ENCODE measurements around the gene MFF. TPM values are rescaled to one million over a fixed set of nuclear protein-coding genes. Genes with fewer than 3 reads are reported as not detected.

The MFF gene
- total RNA-seq, 2 donors from 2014 or later = 93.1 to 116 TPM

- no peaks in the 10 kb centered on the region for H3K9me3 ChIP-seq
- no peak overlapping the region for H3K27ac ChIP-seq
- DNase-seq (ENCODE audit: low spot score) = no peak
- TF ChIP-seq, protein P1, sequence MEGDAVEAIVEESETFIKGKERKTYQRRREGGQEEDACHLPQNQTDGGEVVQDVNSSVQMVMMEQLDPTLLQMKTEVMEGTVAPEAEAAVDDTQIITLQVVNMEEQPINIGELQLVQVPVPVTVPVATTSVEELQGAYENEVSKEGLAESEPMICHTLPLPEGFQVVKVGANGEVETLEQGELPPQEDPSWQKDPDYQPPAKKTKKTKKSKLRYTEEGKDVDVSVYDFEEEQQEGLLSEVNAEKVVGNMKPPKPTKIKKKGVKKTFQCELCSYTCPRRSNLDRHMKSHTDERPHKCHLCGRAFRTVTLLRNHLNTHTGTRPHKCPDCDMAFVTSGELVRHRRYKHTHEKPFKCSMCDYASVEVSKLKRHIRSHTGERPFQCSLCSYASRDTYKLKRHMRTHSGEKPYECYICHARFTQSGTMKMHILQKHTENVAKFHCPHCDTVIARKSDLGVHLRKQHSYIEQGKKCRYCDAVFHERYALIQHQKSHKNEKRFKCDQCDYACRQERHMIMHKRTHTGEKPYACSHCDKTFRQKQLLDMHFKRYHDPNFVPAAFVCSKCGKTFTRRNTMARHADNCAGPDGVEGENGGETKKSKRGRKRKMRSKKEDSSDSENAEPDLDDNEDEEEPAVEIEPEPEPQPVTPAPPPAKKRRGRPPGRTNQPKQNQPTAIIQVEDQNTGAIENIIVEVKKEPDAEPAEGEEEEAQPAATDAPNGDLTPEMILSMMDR (IDR thresholded peaks at IDR 0.05) = no peak
- no peaks in the 10 kb centered on the region for H3K4me1 ChIP-seq
- H3K27me3 ChIP-seq = no peaks in the 10 kb centered on the region
- H3K4me3 ChIP-seq = no peak overlapping the region
- no peaks in the 10 kb centered on the region for H3K36me3 ChIP-seq
Observed at GRCh38 chr2:227373389-227373788, 48.3 kb downstream of the MFF start.

DNA sequence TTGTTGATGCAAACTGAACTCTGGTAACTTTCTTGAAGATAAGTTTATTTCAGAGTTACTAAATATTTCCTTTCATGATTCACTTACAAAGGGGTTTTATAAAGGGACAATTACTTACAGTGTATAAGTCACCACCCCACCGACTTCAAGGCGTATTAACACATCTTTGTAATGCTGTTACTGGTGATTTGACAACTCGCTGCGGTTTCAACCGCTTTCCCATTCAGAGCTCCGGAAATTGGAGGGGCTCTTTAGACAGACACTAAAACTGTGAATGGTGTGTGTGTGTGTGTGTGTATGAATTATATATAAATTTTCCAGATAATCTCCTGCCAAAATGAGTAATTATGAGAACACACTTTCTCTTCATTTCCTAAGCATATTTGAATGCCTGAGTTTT lies 49.1 kb downstream of the MFF start:
- H3K9me3 ChIP-seq = no peaks in the 10 kb centered on the region
- no peaks in the 10 kb centered on the region for H3K4me1 ChIP-seq
- H3K36me3 ChIP-seq = no peaks in the 10 kb centered on the region
- no peak for DNase-seq (ENCODE audit: low spot score)
- H3K27ac ChIP-seq = no peak overlapping the region
- H3K4me3 ChIP-seq = no peak overlapping the region
- H3K27me3 ChIP-seq = no peaks in the 10 kb centered on the region
- TF ChIP-seq, protein P1 (IDR thresholded peaks at IDR 0.05) = no peak

GRCh38 chr2:227376656-227377396 lies 51.8 kb downstream of the MFF start:
- H3K27ac ChIP-seq = no peak overlapping the region
- H3K4me1 ChIP-seq = no peaks in the 10 kb centered on the region
- H3K4me3 ChIP-seq = no peak overlapping the region
- no peak for DNase-seq (ENCODE audit: low spot score)
- TF ChIP-seq, protein P1 (IDR thresholded peaks at IDR 0.05) = no peak
- no peaks in the 10 kb centered on the region for H3K9me3 ChIP-seq
- H3K36me3 ChIP-seq = no peaks in the 10 kb centered on the region
- H3K27me3 ChIP-seq = no peaks in the 10 kb centered on the region

- Histone ChIP-seq H3K9me3 (no peaks in the 10 kb centered on the region), H3K4me3 (no peak overlapping the region), H3K4me1 (no peaks in the 10 kb centered on the region), H3K27ac (no peak overlapping the region), H3K27me3 (no peaks in the 10 kb centered on the region), H3K36me3 (no peaks in the 10 kb centered on the region)
- no peak for DNase-seq (ENCODE audit: low spot score)
- TF ChIP-seq, protein P1 (IDR thresholded peaks at IDR 0.05) = no peak
Observed at GRCh38 chr2:227377467-227378351, 52.7 kb downstream of the MFF start.

DNA sequence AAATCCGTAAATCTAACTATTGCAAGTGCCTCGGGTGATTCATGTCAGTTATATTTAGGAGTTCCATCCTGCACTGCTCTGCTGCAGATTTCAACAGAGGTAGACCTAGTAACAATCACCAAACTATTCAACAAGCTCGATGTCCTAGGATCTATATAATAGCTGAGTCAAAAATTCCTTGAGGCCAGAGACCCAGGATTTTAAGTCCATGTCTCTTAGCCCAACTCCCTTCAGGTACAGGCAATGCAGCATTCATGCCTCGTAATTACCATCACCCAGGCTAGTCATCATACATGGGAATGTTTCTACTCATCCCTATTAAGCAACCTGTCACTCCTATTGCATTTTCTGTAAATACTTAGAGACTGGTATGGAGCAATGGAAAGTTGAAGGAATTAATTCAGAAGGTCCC lies 53.3 kb downstream of the MFF start:
- no peaks in the 10 kb centered on the region for H3K36me3 ChIP-seq
- DNase-seq (ENCODE audit: low spot score) = no peak
- H3K27me3 ChIP-seq = no peaks in the 10 kb centered on the region
- no peak overlapping the region for H3K27ac ChIP-seq
- H3K9me3 ChIP-seq = no peaks in the 10 kb centered on the region
- H3K4me3 ChIP-seq = no peak overlapping the region
- TF ChIP-seq, protein P1 (IDR thresholded peaks at IDR 0.05) = no peak
- H3K4me1 ChIP-seq = no peaks in the 10 kb centered on the region
